Esophagus muscularis mucosa (tissue), 4 donors: ENCODE results near the gene MOB3A. TPM values are rescaled to one million over a fixed set of nuclear protein-coding genes. Genes with fewer than 3 reads are reported as not detected.

ENCODE experiments used
- DNase-seq: peaks from one replicate; pipeline ENCODE4 v3.0.0-alpha.2; 2017; ENCODE audit errors: extremely low spot score
- H3K27ac ChIP-seq, 4 donors: fragments of 200-600 bp; sonication (generic); replicated peaks in 1 of 4; 1 replicate in 3 of 4; 2 replicates in 1 of 4; pipeline ENCODE4 v1.5.1; 2016 to 2019; ENCODE audit warnings: mild to moderate bottlenecking in 1 of 4
- H3K27me3 ChIP-seq, 4 donors: fragments of 200-600 bp; sonication (generic); one replicate each; pipeline versions ENCODE4 v1.5.1 to v1.6.0; 2016 to 2019
- H3K36me3 ChIP-seq, 4 donors: fragments of 200-600 bp; sonication (generic); one replicate each; pipeline ENCODE4 v1.5.1; 2016 to 2019
- H3K4me1 ChIP-seq, 4 donors: fragments of 200-600 bp; sonication (generic); one replicate each; pipeline ENCODE4 v1.5.1; 2016 to 2019
- H3K4me3 ChIP-seq, 4 donors: fragments of 200-600 bp; sonication (generic); 1 replicate in 2 of 4; 2 replicates in 2 of 4; pipeline ENCODE4 v1.5.1; 2016 to 2019; ENCODE audit warnings: mild to moderate bottlenecking in 4 of 4, moderate library complexity in 1 of 4
- H3K9me3 ChIP-seq, 4 donors: fragments of 200-600 bp; sonication (generic); 1 replicate in 3 of 4; 2 replicates in 1 of 4; pipeline ENCODE4 v1.5.1; 2016 to 2019
- EP300 ChIP-seq: sonication (generic); formaldehyde crosslinking; IDR thresholded peaks from one replicate; pipeline ENCODE4 v1.6.1; 2017; ENCODE audit warnings: antibody characterized with exemption
- POLR2A ChIP-seq: fragments of 450-650 bp; IDR thresholded peaks from one replicate; pipeline ENCODE4 v1.6.1; 2017; ENCODE audit warnings: antibody characterized with exemption, moderate library complexity, mild to moderate bottlenecking, low read depth
- POLR2AphosphoS5 ChIP-seq, 2 donors: sonication (generic); formaldehyde crosslinking; IDR thresholded peaks; one replicate each; pipeline ENCODE4 v1.6.1; 2017; ENCODE audit warnings: antibody characterized with exemption in 2 of 2
- WGBS: methylation state at CpG from one replicate; pipeline ENCODE4 v1.1.5; 2018; 5-methylcytosine and 5-hydroxymethylcytosine counted together
- intact Hi-C: fragments of 100-400 bp; cut with DNase I; formaldehyde crosslinking; loops from one replicate; pipeline ENCODE4 v1.15.1; 2023
- total RNA-seq, 4 donors: library from RNA; depleted of rRNA; stranded (reverse); fragments of >200 nt; gene quantifications; one replicate each; pipeline versions ENCODE4 v1.1.0 to v1.2.1, GENCODE V29; 2016
- TF ChIP-seq, protein P1 (sequence below), 3 experiments: fragments of 200-600 bp in 2 of 3; fragments of 450-650 bp in 1 of 3; sonication (generic) in 2 of 3; IDR thresholded peaks; one replicate each; pipeline ENCODE4 v1.5.1; 2017 to 2019; ENCODE audit warnings: antibody characterized with exemption in 3 of 3, mild to moderate bottlenecking in 2 of 3, moderate library complexity in 1 of 3

Gene MOB3A
- total RNA-seq, 4 donors from 2014 or later: 43.6 to 85.2 (median 56.3) TPM

DNA sequence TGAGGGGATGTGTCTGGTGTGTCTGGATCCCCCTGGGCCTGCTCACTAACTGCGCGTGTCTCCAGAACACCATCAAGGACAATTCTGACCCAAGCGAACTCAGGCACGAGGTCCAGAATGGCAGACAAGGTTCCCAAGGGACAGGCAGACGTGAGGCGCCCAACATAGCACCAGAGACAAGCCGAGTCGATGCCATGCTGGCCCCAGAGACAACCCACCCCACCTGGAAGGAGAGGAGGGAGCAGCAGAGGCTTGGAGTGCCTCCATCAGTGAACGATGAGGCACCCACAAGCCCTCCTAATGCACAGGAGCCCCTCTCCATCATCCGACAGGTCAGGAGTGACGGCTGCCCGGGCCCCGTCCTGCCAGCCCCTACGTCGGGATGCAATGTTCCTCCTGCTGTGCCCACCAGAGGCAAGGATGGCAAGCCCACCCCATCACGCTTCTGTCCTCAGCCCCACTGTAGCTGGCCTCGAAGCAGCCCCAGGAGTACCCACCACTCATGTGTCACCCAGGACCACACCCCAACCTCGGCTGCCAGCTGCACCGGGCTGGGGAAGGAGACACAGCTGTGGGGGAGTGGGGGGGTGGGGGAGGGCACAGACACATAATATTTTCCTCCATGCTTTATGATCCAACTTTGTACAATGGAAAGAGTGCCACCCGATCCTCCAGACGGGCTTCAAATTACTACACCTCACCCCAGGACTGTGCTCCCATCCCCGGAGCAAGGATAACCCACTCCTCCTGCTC is 43.4 kb upstream of the MOB3A start:
- H3K9me3 ChIP-seq: no peaks in the 10 kb centered on the region
- WGBS: 74% methylated on average over 7 of the region's 22 CpGs
- DNase-seq: no peak
- intact Hi-C loops: no loop called here
- H3K4me3 ChIP-seq: no peak overlapping the region
- no peak overlapping the region for H3K27ac ChIP-seq
- TF ChIP-seq EP300 (no peak), POLR2A (no peak), POLR2AphosphoS5 (IDR thresholded peaks at IDR 0.05) (no peak)
- TF ChIP-seq, protein P1, sequence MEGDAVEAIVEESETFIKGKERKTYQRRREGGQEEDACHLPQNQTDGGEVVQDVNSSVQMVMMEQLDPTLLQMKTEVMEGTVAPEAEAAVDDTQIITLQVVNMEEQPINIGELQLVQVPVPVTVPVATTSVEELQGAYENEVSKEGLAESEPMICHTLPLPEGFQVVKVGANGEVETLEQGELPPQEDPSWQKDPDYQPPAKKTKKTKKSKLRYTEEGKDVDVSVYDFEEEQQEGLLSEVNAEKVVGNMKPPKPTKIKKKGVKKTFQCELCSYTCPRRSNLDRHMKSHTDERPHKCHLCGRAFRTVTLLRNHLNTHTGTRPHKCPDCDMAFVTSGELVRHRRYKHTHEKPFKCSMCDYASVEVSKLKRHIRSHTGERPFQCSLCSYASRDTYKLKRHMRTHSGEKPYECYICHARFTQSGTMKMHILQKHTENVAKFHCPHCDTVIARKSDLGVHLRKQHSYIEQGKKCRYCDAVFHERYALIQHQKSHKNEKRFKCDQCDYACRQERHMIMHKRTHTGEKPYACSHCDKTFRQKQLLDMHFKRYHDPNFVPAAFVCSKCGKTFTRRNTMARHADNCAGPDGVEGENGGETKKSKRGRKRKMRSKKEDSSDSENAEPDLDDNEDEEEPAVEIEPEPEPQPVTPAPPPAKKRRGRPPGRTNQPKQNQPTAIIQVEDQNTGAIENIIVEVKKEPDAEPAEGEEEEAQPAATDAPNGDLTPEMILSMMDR (IDR thresholded peaks at IDR 0.05): no peak
- peaks cover 20 to 62% (median 46%) of the 10 kb centered on the region in 4 donors for H3K36me3 ChIP-seq
- H3K4me1 ChIP-seq: peaks cover 0 to 18% (median 10%) of the 10 kb centered on the region in 4 donors
- no peaks in the 10 kb centered on the region for H3K27me3 ChIP-seq

DNA sequence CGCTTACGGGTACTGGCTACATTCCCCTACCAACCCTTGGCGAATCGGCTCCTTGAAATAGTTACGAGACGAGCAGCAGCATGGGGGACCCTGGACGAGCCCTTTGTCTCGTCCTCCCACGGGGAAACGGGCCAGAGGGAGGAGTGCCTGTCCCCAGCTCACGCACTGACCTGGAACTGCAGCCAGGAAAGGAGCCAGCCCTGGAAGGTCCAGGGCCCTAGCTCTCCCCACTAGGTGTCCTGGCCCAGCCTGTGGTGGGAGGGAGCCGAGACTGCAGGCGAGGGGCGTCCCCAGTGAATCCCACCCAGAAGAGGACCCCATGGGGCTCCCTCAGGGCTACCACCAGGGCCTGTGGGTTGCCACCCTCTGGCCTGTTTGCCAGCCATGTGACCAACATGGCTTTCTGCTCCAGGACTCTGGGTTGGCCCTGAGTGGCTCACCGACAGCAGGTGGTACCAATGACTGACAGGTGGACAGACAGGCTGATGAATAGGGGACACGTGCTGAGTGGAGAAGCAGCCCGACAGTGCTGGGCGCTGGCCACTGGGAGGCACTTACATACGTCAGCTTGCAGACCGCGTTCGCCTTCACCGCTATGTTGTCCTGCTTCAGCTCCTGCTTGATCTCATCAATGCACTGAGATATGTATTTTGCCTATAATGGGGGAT is 42.1 kb upstream of the MOB3A start:
- H3K9me3 ChIP-seq: no peaks in the 10 kb centered on the region
- peaks cover 0 to 13% (median 8%) of the 10 kb centered on the region in 4 donors for H3K4me1 ChIP-seq
- intact Hi-C loops: no loop called here
- no peak overlapping the region for H3K4me3 ChIP-seq
- H3K27ac ChIP-seq: no peak overlapping the region
- no peak for TF ChIP-seq POLR2A
- TF ChIP-seq EP300: no peak
- no peak for TF ChIP-seq POLR2AphosphoS5 (IDR thresholded peaks at IDR 0.05)
- TF ChIP-seq, protein P1 (IDR thresholded peaks at IDR 0.05): no peak
- no peak for DNase-seq
- H3K36me3 ChIP-seq: peaks cover 30 to 74% (median 54%) of the 10 kb centered on the region in 4 donors
- no peaks in the 10 kb centered on the region for H3K27me3 ChIP-seq
- 86% methylated on average over 10 of the region's 23 CpGs for WGBS

DNA sequence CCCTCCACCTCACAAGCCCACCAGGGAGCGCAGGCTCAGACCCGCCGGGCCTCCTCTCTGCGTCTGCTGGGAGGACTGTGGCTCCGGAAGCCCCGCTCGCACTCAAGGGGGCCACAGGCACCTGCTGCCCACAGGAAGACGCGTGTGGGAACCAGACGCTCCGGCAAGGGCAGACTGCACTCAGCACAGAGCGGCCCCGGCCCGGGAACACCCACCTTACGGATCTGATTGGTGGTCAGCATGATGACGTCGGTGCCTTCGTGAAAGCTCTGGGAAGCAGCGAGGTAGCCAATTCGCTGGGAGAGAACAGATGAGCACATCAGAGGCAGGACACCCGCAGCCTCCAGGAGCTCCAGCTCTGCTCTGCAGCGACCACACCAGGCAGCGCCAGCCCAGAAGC is 40.7 kb upstream of the MOB3A start:
- peaks cover 0 to 13% (median 10%) of the 10 kb centered on the region in 4 donors for H3K4me1 ChIP-seq
- no peak overlapping the region for H3K4me3 ChIP-seq
- no peaks in the 10 kb centered on the region for H3K9me3 ChIP-seq
- intact Hi-C loops: no loop called here
- no peaks in the 10 kb centered on the region for H3K27me3 ChIP-seq
- WGBS: 91% methylated on average over 22 of the region's 23 CpGs
- TF ChIP-seq POLR2AphosphoS5 (IDR thresholded peaks at IDR 0.05) (no peak), EP300 (no peak), POLR2A (no peak)
- TF ChIP-seq, protein P1 (IDR thresholded peaks at IDR 0.05): no peak
- H3K36me3 ChIP-seq: peaks cover 44 to 88% (median 64%) of the 10 kb centered on the region in 4 donors
- no peak for DNase-seq
- no peak overlapping the region for H3K27ac ChIP-seq

DNA sequence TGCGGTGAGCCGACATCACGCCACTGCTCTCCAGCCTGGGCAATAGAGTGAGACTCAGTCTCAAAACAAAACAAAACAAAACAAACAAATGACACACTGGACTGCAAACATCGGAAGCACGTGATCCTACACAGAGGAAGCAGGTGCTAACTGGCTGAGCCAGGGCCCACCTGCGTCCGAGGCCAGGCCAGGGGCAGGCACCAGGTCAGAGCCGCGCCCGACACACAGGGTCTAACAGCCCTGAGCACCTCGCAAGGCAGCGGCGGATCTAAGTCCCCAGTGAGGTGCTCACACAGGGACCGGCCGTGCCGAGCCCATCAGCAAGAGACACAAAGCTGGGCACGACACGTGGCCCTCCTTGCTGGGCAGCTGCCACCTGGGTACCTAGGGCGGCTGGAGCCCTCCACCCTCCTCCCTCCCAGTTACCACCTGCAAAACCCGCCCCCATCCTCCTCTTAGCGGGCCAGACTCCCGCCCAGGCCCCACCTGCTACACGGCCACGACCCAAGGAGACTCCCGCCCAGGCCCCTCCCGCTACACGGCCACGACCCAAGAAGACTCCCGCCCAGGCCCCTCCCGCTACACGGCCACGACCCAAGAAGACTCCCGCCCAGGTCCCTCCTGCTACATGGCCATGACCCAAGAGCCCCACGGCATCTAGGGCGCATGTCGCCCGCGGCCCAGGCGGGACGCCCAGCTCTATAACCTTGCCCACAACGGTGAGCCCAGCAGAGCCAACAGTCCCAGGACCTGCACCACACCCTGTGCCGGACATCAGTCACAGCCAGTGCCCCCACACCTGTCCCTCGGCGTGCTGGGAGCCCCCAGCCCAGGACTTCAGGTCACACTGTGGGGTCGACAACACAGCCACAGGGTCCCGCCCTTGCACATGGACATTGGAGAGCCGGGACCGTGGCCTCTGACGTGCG is 39.6 kb upstream of the MOB3A start:
- H3K27ac ChIP-seq: no peak overlapping the region
- H3K4me1 ChIP-seq: peaks cover 0 to 13% (median 10%) of the 10 kb centered on the region in 4 donors
- H3K9me3 ChIP-seq: no peaks in the 10 kb centered on the region
- peaks cover 45 to 97% (median 73%) of the 10 kb centered on the region in 4 donors for H3K36me3 ChIP-seq
- WGBS: 91% methylated on average over 21 of the region's 50 CpGs
- H3K27me3 ChIP-seq: no peaks in the 10 kb centered on the region
- DNase-seq: no peak
- intact Hi-C loops: no loop called here
- H3K4me3 ChIP-seq: no peak overlapping the region
- TF ChIP-seq POLR2AphosphoS5 (IDR thresholded peaks at IDR 0.05): no peak
- TF ChIP-seq, protein P1 (IDR thresholded peaks at IDR 0.05): no peak
- no peak for TF ChIP-seq POLR2A
- TF ChIP-seq EP300: no peak
